Upper lobe of right lung (tissue), 1 donor: ENCODE data around the gene MYH10. TPM values are rescaled to one million over a fixed set of nuclear protein-coding genes. Genes with fewer than 3 reads are reported as not detected.
"Not testable (repeated sequence)": the region's sequence is repeated elsewhere in the genome, so short reads cannot be mapped to it uniquely, and the experiment has no call there.

Experiments
- ATAC-seq: fragments of 200-7000 bp; cut with Tn5 transposase; one replicate; pipeline ENCODE4 v1.9.1; 2020; ENCODE audit warnings: mild to moderate bottlenecking, moderate library complexity
- DNase-seq: peaks from one replicate; pipeline ENCODE4 v3.0.0-alpha.2; 2020
- H3K27ac ChIP-seq: fragments of 200-600 bp; one replicate; pipeline ENCODE4 v1.8.0; 2022
- H3K27me3 ChIP-seq: fragments of 200-600 bp; one replicate; pipeline ENCODE4 v1.8.0; 2022; ENCODE audit warnings: mild to moderate bottlenecking
- H3K36me3 ChIP-seq: fragments of 200-600 bp; one replicate; pipeline ENCODE4 v1.8.0; 2022
- H3K4me1 ChIP-seq: fragments of 200-600 bp; one replicate; pipeline ENCODE4 v1.8.0; 2022
- H3K4me3 ChIP-seq: fragments of 200-600 bp; one replicate; pipeline ENCODE4 v1.8.0; 2022; ENCODE audit warnings: mild to moderate bottlenecking
- H3K9me3 ChIP-seq: fragments of 200-600 bp; one replicate; pipeline ENCODE4 v1.8.0; 2022
- intact Hi-C: fragments of 100-400 bp; cut with DNase I; formaldehyde crosslinking; loops from one replicate; pipeline ENCODE4 v1.11.0; 2022
- total RNA-seq: library from RNA; stranded (reverse); fragmentation: NEBNext Ultra II Directional; extraction: Animal tissue kit (Norgen Biotek cat#: 25700); gene quantifications from one replicate; pipeline ENCODE4 v1.2.1, GENCODE V29; 2021
- TF ChIP-seq, protein P1 (sequence below): fragments of 200-600 bp; IDR thresholded peaks from one replicate; pipeline ENCODE4 v1.8.0; 2022; ENCODE audit warnings: antibody characterized with exemption
- donor health status: DM: no; HTN: yes; CAD: no; lungs with severe emphysema.

The MYH10 gene
- total RNA-seq, 1 donor from 2014 or later, result 205 TPM

GRCh38 chr17:8664456-8665126 is 34.1 kb upstream of the MYH10 start:
- TF ChIP-seq, protein P1, sequence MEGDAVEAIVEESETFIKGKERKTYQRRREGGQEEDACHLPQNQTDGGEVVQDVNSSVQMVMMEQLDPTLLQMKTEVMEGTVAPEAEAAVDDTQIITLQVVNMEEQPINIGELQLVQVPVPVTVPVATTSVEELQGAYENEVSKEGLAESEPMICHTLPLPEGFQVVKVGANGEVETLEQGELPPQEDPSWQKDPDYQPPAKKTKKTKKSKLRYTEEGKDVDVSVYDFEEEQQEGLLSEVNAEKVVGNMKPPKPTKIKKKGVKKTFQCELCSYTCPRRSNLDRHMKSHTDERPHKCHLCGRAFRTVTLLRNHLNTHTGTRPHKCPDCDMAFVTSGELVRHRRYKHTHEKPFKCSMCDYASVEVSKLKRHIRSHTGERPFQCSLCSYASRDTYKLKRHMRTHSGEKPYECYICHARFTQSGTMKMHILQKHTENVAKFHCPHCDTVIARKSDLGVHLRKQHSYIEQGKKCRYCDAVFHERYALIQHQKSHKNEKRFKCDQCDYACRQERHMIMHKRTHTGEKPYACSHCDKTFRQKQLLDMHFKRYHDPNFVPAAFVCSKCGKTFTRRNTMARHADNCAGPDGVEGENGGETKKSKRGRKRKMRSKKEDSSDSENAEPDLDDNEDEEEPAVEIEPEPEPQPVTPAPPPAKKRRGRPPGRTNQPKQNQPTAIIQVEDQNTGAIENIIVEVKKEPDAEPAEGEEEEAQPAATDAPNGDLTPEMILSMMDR, result no peak
- Histone ChIP-seq H3K36me3 (no peaks in the 10 kb centered on the region), H3K4me3 (no peak overlapping the region), H3K9me3 (no peaks in the 10 kb centered on the region), H3K27me3 (no peaks in the 10 kb centered on the region), H3K27ac (no peak overlapping the region), H3K4me1 (no peaks in the 10 kb centered on the region)
- DNase-seq (no peak), ATAC-seq (no peak)
- intact Hi-C loops, result no loop called here

- no peak for ATAC-seq
- TF ChIP-seq, protein P1, result no peak
- Histone ChIP-seq H3K27ac (no peak overlapping the region), H3K36me3 (no peaks in the 10 kb centered on the region), H3K9me3 (no peaks in the 10 kb centered on the region), H3K27me3 (no peaks in the 10 kb centered on the region), H3K4me3 (no peak overlapping the region), H3K4me1 (no peaks in the 10 kb centered on the region)
- no peak for DNase-seq
- intact Hi-C loops, result no loop called here
Measured at GRCh38 chr17:8662973-8663372, 32.4 kb upstream of the MYH10 start.

- Histone ChIP-seq H3K4me3 (no peak overlapping the region), H3K36me3 (no peaks in the 10 kb centered on the region), H3K4me1 (no peaks in the 10 kb centered on the region), H3K27ac (no peak overlapping the region), H3K9me3 (no peaks in the 10 kb centered on the region), H3K27me3 (no peaks in the 10 kb centered on the region)
- TF ChIP-seq, protein P1, result no peak
- ATAC-seq, result no peak
- DNase-seq, result no peak
- intact Hi-C loops, result no loop called here
Measured at GRCh38 chr17:8662076-8662831, 31.7 kb upstream of the MYH10 start.

DNA sequence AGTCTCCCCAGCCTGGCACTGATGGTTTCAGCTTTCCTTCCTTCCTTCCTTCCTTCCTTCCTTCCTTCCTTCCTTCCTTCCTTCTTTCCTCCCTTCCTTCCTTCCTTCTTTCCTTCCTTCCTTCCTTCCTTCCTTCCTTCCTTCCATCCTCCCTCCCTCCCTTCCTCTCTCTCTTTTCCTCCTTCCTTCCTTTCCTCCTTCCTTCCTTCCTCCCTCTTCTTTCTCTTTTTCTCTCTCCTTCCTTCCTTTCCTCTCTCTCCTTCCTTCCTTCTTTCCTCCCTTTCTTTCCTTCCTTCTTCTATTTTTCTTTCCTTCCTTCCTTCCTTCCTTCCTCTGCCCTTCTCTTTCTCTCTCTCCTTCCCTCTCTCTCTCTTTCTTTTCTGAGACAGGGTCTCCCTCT is 30.2 kb upstream of the MYH10 start:
- H3K4me1 ChIP-seq, ATAC-seq, H3K27me3 ChIP-seq, H3K27ac ChIP-seq, H3K4me3 ChIP-seq, H3K9me3 ChIP-seq, intact Hi-C loops, H3K36me3 ChIP-seq, DNase-seq: not testable (repeated sequence)

- DNase-seq, result no peak
- no peaks in the 10 kb centered on the region for H3K36me3 ChIP-seq
- H3K4me3 ChIP-seq, result no peak overlapping the region
- H3K27ac ChIP-seq, result no peak overlapping the region
- intact Hi-C loops, result no loop called here
- TF ChIP-seq, protein P1, result no peak
- ATAC-seq, result no peak
- H3K9me3 ChIP-seq, result no peaks in the 10 kb centered on the region
- H3K27me3 ChIP-seq, result no peaks in the 10 kb centered on the region
- H3K4me1 ChIP-seq, result no peaks in the 10 kb centered on the region
Measured at GRCh38 chr17:8659758-8660410, 29.4 kb upstream of the MYH10 start.

DNA sequence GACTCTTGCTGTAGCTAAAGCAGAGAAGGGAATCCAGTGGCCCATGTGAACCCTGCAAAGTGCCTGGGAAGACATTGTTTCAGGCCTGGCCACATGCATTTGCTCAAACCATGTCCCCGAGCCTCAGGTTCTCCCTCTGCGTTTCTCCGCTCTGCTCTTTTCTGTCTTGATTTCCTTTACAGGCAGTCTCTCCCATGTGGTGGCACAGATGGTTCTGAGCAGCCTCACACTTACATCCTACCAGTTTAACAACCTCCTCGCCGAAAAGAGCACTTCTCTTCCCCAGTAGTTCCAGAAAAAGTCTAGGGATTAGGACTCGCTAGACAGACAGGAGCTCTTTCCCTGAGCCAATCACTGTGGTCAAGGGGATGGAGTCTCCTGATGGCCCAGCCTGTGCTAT is 28.3 kb upstream of the MYH10 start:
- H3K36me3 ChIP-seq, result no peaks in the 10 kb centered on the region
- H3K9me3 ChIP-seq, result no peaks in the 10 kb centered on the region
- H3K4me3 ChIP-seq, result no peak overlapping the region
- TF ChIP-seq, protein P1, result no peak
- intact Hi-C loops, result no loop called here
- ATAC-seq (no peak), DNase-seq (no peak)
- H3K27me3 ChIP-seq, result no peaks in the 10 kb centered on the region
- no peaks in the 10 kb centered on the region for H3K4me1 ChIP-seq
- H3K27ac ChIP-seq, result no peak overlapping the region
